Liver (tissue), 9 donors: ENCODE data around the gene GHRHR. TPM values are rescaled to one million over a fixed set of nuclear protein-coding genes. Genes with fewer than 3 reads are reported as not detected.

Experiments
- DNase-seq: peaks from one replicate; pipeline ENCODE4 v3.0.0-alpha.2; 2017; ENCODE audit warnings: low spot score
- H3K27ac ChIP-seq, 2 donors: one replicate each; pipeline ENCODE4 v1.7.0; 2013; ENCODE audit warnings: inconsistent platforms in 2 of 2, low read length in 2 of 2, control low read depth in 1 of 2, low read depth in 1 of 2, mild to moderate bottlenecking in 1 of 2
- H3K27me3 ChIP-seq, 4 donors: one replicate each; pipeline versions ENCODE4 v1.6.1 to v1.7.0; 2013; ENCODE audit warnings: low read length in 3 of 4, inconsistent platforms in 1 of 4, mild to moderate bottlenecking in 1 of 4, moderate library complexity in 1 of 4; ENCODE audit not compliant: control insufficient read depth in 4 of 4, insufficient read depth in 4 of 4
- H3K36me3 ChIP-seq, 4 donors: one replicate each; pipeline versions ENCODE4 v1.6.1 to v1.7.0; 2013; ENCODE audit warnings: low read length in 3 of 4, mild to moderate bottlenecking in 3 of 4, low read depth in 1 of 4, moderate library complexity in 1 of 4; ENCODE audit not compliant: control insufficient read depth in 4 of 4, insufficient read depth in 3 of 4
- H3K4me1 ChIP-seq, 4 donors: one replicate each; pipeline versions ENCODE4 v1.6.1 to v1.7.0; 2013; ENCODE audit warnings: low read length in 3 of 4, mild to moderate bottlenecking in 3 of 4, moderate library complexity in 1 of 4; ENCODE audit not compliant: control insufficient read depth in 4 of 4, insufficient read depth in 4 of 4
- H3K4me3 ChIP-seq, 3 donors: one replicate each; pipeline versions ENCODE4 v1.6.1 to v1.7.0; 2013; ENCODE audit warnings: low read length in 3 of 3, control low read depth in 1 of 3, low read depth in 1 of 3, mild to moderate bottlenecking in 1 of 3
- H3K9ac ChIP-seq, 2 donors: one replicate each; pipeline ENCODE4 v1.7.0; 2013; ENCODE audit warnings: low read length in 2 of 2, mild to moderate bottlenecking in 2 of 2, moderate library complexity in 2 of 2, control low read depth in 1 of 2, low read depth in 1 of 2
- H3K9me3 ChIP-seq, 4 donors: one replicate each; pipeline versions ENCODE4 v1.6.1 to v1.7.0; 2013; ENCODE audit warnings: low read length in 3 of 4; ENCODE audit not compliant: control insufficient read depth in 4 of 4
- EGR1 ChIP-seq, 2 donors: IDR thresholded peaks; 2 replicates each; pipeline ENCODE4 v1.6.1; 2016 to 2018; ENCODE audit warnings: antibody characterized with exemption in 2 of 2, low read depth in 2 of 2
- FOXA2 ChIP-seq: IDR thresholded peaks from 2 replicates; pipeline ENCODE4 v1.6.1; 2016; ENCODE audit warnings: antibody characterized with exemption
- GABPA ChIP-seq, 2 donors: IDR thresholded peaks in 1 of 2; conservative IDR thresholded peaks in 1 of 2; 2 replicates each; pipeline ENCODE4 v1.6.1; 2016; ENCODE audit warnings: antibody characterized with exemption in 2 of 2, mild to moderate bottlenecking in 1 of 2, moderate library complexity in 1 of 2
- HNF4A ChIP-seq, 2 donors: conservative IDR thresholded peaks; 2 replicates each; pipeline ENCODE4 v1.6.1; 2016; ENCODE audit warnings: antibody characterized with exemption in 2 of 2, mild to moderate bottlenecking in 2 of 2
- HNF4G ChIP-seq: IDR thresholded peaks from 2 replicates; pipeline ENCODE4 v1.6.1; 2016; ENCODE audit warnings: antibody characterized with exemption
- JUND ChIP-seq, 2 donors: IDR thresholded peaks; 2 replicates each; pipeline ENCODE4 v1.6.1; 2016; ENCODE audit warnings: antibody characterized with exemption in 2 of 2
- NR2F2 ChIP-seq: IDR thresholded peaks from 2 replicates; pipeline ENCODE4 v1.6.1; 2016; ENCODE audit warnings: antibody characterized with exemption
- SP1 ChIP-seq: IDR thresholded peaks from 2 replicates; pipeline ENCODE4 v1.6.1; 2018; ENCODE audit warnings: antibody characterized with exemption, mild to moderate bottlenecking
- TAF1 ChIP-seq: conservative IDR thresholded peaks from 2 replicates; pipeline ENCODE4 v1.6.1; 2016; ENCODE audit warnings: antibody characterized with exemption, mild to moderate bottlenecking
- YY1 ChIP-seq: IDR thresholded peaks from 2 replicates; pipeline ENCODE4 v1.6.1; 2016; ENCODE audit warnings: antibody characterized with exemption, mild to moderate bottlenecking
- WGBS: extraction: QIAGEN DNeasy Blood & Tissue Kit; methylation state at CpG from one replicate; pipeline ENCODE4 v1.1.7; 2013; 5-methylcytosine and 5-hydroxymethylcytosine counted together
- polyA plus RNA-seq, 2 donors: library from polyadenylated mRNA; stranded (reverse) in 1 of 2; unstranded in 1 of 2; fragments of 200-250 nt in 1 of 2; fragments of >200 nt in 1 of 2; fragmentation: Nextera tagmentation in 1 of 2; extraction: Ambion mirVana in 1 of 2; gene quantifications; one replicate each; pipeline versions ENCODE4 v1.2.1 to v1.2.3, GENCODE V29; 2013 to 2015
- total RNA-seq, 2 donors: library from RNA; depleted of rRNA; stranded (reverse); fragments of >200 nt; gene quantifications; one replicate each; pipeline ENCODE4 v1.2.3, GENCODE V29; 2014
- TF ChIP-seq, protein P1 (sequence below): IDR thresholded peaks from 2 replicates; pipeline ENCODE4 v1.6.1; 2016; ENCODE audit warnings: antibody characterized with exemption
- TF ChIP-seq, protein P2 (sequence below): IDR thresholded peaks from 2 replicates; pipeline ENCODE4 v1.6.1; 2016; ENCODE audit warnings: antibody characterized with exemption, mild to moderate bottlenecking
- TF ChIP-seq, protein P3 (sequence below): IDR thresholded peaks from 2 replicates; pipeline ENCODE4 v1.6.1; 2016; ENCODE audit warnings: antibody characterized with exemption
- TF ChIP-seq, protein P4 (sequence below): fragments of 150-350 bp; IDR thresholded peaks from 2 replicates; pipeline ENCODE4 v1.5.1; 2017; ENCODE audit warnings: improper control_type of control experiment, low read depth, low read length; ENCODE audit not compliant: missing input control
- donor health status: healthy.
- donor health status: healthy.
- donor health status: healthy.
- donor health status: healthy.
- donor health status: healthy.

GHRHR gene
- total and polyA plus RNA-seq, 4 donors, result 0.46 to 0.50 TPM; not detected in 2

DNA sequence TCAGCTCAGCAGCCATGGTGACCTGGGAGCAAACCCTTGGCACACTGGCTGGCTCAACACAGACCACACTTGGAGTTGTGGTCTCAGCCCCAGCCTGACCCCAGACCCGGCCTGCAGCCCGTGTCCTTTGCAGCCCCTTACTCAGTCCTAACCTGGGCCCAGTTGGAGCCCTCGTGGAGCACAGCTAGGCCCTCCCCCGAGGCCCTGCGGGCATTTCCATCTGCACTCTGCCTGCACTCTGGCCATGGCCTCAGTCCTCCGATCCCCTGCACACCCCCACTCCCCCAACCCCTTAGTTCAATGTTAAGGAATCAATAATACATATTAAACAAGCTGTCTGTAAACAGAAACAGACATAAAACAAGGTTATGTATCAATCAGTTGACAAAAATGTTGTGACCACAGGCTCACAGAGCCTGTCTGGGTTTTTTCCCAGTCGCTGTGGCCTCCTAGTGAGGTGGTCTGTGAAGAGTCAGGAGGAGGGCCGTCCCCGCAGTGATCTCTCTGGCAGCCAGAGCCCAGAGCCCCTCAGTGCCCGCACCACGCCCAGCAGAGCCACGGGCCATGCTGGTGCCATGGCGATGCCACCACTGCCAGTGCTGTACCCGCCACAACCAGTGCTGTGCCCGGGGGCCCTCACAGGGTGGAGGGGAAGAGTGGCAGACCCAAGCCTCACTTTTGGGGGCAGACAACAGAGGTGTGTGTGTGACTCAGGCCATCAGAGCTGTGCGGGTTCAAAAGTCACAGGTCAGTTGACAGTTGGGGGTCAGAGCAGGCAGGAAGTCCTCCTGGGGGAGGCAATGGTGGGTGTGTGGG, 25.5 kb downstream of the GHRHR start:
- TF ChIP-seq, protein P1, sequence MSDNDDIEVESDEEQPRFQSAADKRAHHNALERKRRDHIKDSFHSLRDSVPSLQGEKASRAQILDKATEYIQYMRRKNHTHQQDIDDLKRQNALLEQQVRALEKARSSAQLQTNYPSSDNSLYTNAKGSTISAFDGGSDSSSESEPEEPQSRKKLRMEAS, result no peak
- TF ChIP-seq HNF4A (conservative IDR thresholded peaks at IDR 0.05) (no peak), EGR1 (IDR thresholded peaks at IDR 0.05; ENCODE audit: low read depth in 2 of 2) (no peak), HNF4G (no peak), GABPA (IDR thresholded peaks at IDR 0.05 in 1 of 2, conservative IDR thresholded peaks at IDR 0.05 in 1 of 2) (no peak), JUND (IDR thresholded peaks at IDR 0.05) (no peak)
- TF ChIP-seq, protein P2, sequence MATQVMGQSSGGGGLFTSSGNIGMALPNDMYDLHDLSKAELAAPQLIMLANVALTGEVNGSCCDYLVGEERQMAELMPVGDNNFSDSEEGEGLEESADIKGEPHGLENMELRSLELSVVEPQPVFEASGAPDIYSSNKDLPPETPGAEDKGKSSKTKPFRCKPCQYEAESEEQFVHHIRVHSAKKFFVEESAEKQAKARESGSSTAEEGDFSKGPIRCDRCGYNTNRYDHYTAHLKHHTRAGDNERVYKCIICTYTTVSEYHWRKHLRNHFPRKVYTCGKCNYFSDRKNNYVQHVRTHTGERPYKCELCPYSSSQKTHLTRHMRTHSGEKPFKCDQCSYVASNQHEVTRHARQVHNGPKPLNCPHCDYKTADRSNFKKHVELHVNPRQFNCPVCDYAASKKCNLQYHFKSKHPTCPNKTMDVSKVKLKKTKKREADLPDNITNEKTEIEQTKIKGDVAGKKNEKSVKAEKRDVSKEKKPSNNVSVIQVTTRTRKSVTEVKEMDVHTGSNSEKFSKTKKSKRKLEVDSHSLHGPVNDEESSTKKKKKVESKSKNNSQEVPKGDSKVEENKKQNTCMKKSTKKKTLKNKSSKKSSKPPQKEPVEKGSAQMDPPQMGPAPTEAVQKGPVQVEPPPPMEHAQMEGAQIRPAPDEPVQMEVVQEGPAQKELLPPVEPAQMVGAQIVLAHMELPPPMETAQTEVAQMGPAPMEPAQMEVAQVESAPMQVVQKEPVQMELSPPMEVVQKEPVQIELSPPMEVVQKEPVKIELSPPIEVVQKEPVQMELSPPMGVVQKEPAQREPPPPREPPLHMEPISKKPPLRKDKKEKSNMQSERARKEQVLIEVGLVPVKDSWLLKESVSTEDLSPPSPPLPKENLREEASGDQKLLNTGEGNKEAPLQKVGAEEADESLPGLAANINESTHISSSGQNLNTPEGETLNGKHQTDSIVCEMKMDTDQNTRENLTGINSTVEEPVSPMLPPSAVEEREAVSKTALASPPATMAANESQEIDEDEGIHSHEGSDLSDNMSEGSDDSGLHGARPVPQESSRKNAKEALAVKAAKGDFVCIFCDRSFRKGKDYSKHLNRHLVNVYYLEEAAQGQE, result no peak
- TF ChIP-seq, protein P3, sequence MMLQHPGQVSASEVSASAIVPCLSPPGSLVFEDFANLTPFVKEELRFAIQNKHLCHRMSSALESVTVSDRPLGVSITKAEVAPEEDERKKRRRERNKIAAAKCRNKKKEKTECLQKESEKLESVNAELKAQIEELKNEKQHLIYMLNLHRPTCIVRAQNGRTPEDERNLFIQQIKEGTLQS, result no peak
- no peaks in the 10 kb centered on the region for H3K27me3 ChIP-seq
- H3K36me3 ChIP-seq, result no peaks in the 10 kb centered on the region
- H3K4me1 ChIP-seq, result peaks cover 0 to 2% (median under 1%) of the 10 kb centered on the region in 4 donors
- H3K27ac ChIP-seq, result no peak overlapping the region
- H3K4me3 ChIP-seq, result no peak overlapping the region
- no peak overlapping the region for H3K9ac ChIP-seq
- no peak for DNase-seq
- H3K9me3 ChIP-seq, result no peaks in the 10 kb centered on the region
- 84% methylated on average over 16 of the region's 16 CpGs for WGBS

DNA sequence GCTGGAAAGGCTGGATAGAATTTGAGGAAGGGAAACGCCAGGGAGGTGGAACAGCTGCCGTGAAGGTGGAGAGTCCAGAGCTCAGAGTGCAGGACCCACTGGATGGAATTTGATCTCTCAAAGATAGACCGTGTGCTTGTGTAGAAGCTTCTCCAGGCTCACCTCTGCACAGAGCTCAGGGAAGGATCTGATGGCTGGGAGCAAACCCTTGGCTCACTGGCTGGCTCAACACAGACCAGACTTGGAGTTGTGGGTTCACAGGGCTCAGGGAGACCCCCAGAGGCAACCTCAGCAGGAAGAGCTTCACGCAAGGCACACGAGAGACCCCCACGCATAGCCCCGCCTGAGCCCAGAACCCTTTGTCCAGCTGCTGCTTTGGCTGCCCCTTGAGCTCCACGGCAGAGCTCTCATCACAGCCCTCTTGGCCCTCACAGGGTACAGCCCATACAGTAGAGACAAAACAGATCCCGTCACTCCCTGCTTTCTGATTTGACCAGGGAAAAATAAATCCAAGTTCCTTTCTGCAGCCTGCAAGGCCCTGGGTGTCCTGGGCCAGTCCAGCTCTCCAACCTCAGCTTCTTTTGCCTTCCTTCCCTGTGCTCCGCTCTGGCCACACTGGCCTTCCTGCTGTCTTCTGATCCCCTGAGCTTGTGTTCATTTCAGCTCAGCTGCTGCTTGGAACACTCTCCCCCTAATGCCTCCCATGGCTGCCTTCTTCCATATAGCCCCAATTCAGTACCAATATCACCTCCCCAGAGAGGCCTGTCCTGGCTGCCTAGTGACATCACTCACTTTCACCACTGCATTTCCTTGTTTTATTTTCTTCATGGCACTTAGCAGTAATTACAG, 26.3 kb downstream of the GHRHR start:
- Histone ChIP-seq H3K9me3 (no peaks in the 10 kb centered on the region), H3K27me3 (no peaks in the 10 kb centered on the region), H3K36me3 (no peaks in the 10 kb centered on the region), H3K9ac (no peak overlapping the region), H3K4me3 (no peak overlapping the region), H3K4me1 (peaks cover 0 to 2% (median under 1%) of the 10 kb centered on the region in 4 donors), H3K27ac (no peak overlapping the region)
- no peak for DNase-seq
- 72% methylated on average over 10 of the region's 10 CpGs for WGBS
- TF ChIP-seq, protein P1, result no peak
- TF ChIP-seq HNF4A (conservative IDR thresholded peaks at IDR 0.05) (no peak), YY1 (no peak), JUND (IDR thresholded peaks at IDR 0.05) (no peak)

DNA sequence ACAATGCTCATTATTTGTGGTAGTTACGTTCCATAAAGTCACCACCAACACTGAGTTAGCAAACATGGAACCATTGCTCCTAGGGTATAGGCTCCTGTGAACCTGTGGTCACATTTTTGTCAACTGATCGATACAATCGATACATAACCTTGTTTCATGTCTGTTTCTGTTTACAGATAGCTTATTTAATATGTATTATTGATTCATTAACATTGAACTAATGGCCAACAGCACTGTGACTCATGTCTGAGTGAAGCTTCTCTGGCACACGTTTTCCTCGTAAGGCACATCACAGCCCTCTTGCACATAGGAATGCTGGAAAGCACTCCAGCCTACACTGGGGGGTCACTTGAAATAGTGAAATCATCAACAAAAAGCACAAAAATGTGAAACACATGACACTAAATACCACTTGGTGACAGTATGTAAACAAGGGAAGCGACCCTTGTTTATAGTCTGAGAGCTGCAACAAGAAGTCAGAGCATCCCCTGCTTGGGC, 27.0 kb downstream of the GHRHR start:
- no peak overlapping the region for H3K9ac ChIP-seq
- TF ChIP-seq, protein P4, sequence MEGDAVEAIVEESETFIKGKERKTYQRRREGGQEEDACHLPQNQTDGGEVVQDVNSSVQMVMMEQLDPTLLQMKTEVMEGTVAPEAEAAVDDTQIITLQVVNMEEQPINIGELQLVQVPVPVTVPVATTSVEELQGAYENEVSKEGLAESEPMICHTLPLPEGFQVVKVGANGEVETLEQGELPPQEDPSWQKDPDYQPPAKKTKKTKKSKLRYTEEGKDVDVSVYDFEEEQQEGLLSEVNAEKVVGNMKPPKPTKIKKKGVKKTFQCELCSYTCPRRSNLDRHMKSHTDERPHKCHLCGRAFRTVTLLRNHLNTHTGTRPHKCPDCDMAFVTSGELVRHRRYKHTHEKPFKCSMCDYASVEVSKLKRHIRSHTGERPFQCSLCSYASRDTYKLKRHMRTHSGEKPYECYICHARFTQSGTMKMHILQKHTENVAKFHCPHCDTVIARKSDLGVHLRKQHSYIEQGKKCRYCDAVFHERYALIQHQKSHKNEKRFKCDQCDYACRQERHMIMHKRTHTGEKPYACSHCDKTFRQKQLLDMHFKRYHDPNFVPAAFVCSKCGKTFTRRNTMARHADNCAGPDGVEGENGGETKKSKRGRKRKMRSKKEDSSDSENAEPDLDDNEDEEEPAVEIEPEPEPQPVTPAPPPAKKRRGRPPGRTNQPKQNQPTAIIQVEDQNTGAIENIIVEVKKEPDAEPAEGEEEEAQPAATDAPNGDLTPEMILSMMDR, result no peak
- TF ChIP-seq, protein P1, result no peak
- TF ChIP-seq, protein P3, result no peak
- TF ChIP-seq HNF4A (conservative IDR thresholded peaks at IDR 0.05) (no peak), GABPA (IDR thresholded peaks at IDR 0.05 in 1 of 2, conservative IDR thresholded peaks at IDR 0.05 in 1 of 2) (no peak), FOXA2 (no peak), NR2F2 (no peak), JUND (IDR thresholded peaks at IDR 0.05) (no peak), SP1 (no peak), EGR1 (IDR thresholded peaks at IDR 0.05; ENCODE audit: low read depth in 2 of 2) (no peak), HNF4G (no peak), TAF1 (no peak), YY1 (no peak)
- no peak overlapping the region for H3K27ac ChIP-seq
- DNase-seq, result no peak
- H3K27me3 ChIP-seq, result no peaks in the 10 kb centered on the region
- 76% methylated on average over 6 of the region's 6 CpGs for WGBS
- H3K4me1 ChIP-seq, result peaks cover 0 to 2% (median under 1%) of the 10 kb centered on the region in 4 donors
- no peaks in the 10 kb centered on the region for H3K9me3 ChIP-seq
- no peaks in the 10 kb centered on the region for H3K36me3 ChIP-seq
- no peak overlapping the region for H3K4me3 ChIP-seq
